IMR-90 (cell line): ENCODE results near the gene ZNF136.

Source experiments
- CEBPB ChIP-seq: IDR thresholded peaks from 2 replicates; pipeline ENCODE4 v1.6.1; 2012; ENCODE audit warnings: low read depth, low read length, improper control_type of control experiment
- CTCF ChIP-seq: conservative IDR thresholded peaks from 2 replicates; pipeline ENCODE4 v1.5.1; 2012; ENCODE audit warnings: mild to moderate bottlenecking, low read depth, low read length, improper control_type of control experiment
- MXI1 ChIP-seq: IDR thresholded peaks from 2 replicates; pipeline ENCODE4 v1.6.1; 2012; ENCODE audit warnings: low read depth, mild to moderate bottlenecking, low read length, moderate library complexity, borderline replicate concordance
- NFE2L2 ChIP-seq: fragments of 150-350 bp; IDR thresholded peaks from 2 replicates; pipeline ENCODE4 v1.6.1; 2016; ENCODE audit warnings: low read depth, mild to moderate bottlenecking, low read length
- POLR2A ChIP-seq: IDR thresholded peaks from 2 replicates; pipeline ENCODE4 v1.6.1; 2012; ENCODE audit warnings: mild to moderate bottlenecking, low read depth, low read length
- RAD21 ChIP-seq: IDR thresholded peaks from 2 replicates; pipeline ENCODE4 v1.6.1; 2012; ENCODE audit warnings: low read length, improper control_type of control experiment
- RCOR1 ChIP-seq: IDR thresholded peaks from 2 replicates; pipeline ENCODE4 v1.6.1; 2012; ENCODE audit warnings: mild to moderate bottlenecking, low read length, improper control_type of control experiment; ENCODE audit not compliant: insufficient replicate concordance
- SMC3 ChIP-seq: fragments of 150-350 bp; IDR thresholded peaks from 2 replicates; pipeline ENCODE4 v1.6.1; 2016; ENCODE audit warnings: low read depth, mild to moderate bottlenecking, antibody characterized with exemption, low read length, moderate library complexity
- USF2 ChIP-seq: fragments of 150-350 bp; IDR thresholded peaks from 2 replicates; pipeline ENCODE4 v1.6.1; 2017; ENCODE audit warnings: mild to moderate bottlenecking, antibody characterized with exemption, low read length, low read depth

- TF ChIP-seq POLR2A = no peak
- TF ChIP-seq CTCF = no peak
- TF ChIP-seq MXI1 = no peak
- no peak for TF ChIP-seq USF2
- no peak for TF ChIP-seq RAD21
- TF ChIP-seq NFE2L2 = no peak
- TF ChIP-seq SMC3 = no peak
- TF ChIP-seq RCOR1 = no peak
- no peak for TF ChIP-seq CEBPB
These were observed 17.5 kb upstream of the ZNF136 start for GRCh38 chr19:12145348-12145747.
